Fibroblast of skin of right quadriceps (primary cell): Measurements from ENCODE around the gene TAS2R7.
"Not testable (repeated sequence)": the region's sequence is repeated elsewhere in the genome, so short reads cannot be mapped to it uniquely, and the experiment has no call there.

Experiments
- DNase-seq: peaks from one replicate; pipeline ENCODE4 v3.0.0-alpha.2; 2013

Gene TAS2R7

DNA sequence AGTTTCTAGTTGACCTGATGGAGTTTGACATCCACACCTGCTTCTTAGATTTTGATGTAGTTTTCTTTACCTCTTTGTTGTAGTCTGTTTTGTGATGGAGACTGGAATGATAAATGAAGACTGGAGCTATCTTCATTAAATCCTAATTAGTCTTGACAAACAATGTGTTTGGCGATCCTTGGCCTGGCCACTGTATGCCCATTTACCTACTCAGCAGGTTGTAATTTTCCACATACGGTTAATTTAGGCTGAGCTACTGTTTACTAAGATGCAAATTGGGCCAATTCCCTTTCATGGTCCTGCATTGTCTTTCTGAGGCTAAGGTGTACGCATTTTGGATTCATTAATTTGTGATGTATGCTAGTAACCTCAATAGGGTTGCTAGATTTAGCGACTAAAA, at the start of gene TAS2R7:
Gene TAS2R7, minus strand, starts transcription at position 41 of the 400 bp plus-strand sequence. CDS start 57 bp downstream, outside the sequence.
- DNase-seq, result no peak

DNA sequence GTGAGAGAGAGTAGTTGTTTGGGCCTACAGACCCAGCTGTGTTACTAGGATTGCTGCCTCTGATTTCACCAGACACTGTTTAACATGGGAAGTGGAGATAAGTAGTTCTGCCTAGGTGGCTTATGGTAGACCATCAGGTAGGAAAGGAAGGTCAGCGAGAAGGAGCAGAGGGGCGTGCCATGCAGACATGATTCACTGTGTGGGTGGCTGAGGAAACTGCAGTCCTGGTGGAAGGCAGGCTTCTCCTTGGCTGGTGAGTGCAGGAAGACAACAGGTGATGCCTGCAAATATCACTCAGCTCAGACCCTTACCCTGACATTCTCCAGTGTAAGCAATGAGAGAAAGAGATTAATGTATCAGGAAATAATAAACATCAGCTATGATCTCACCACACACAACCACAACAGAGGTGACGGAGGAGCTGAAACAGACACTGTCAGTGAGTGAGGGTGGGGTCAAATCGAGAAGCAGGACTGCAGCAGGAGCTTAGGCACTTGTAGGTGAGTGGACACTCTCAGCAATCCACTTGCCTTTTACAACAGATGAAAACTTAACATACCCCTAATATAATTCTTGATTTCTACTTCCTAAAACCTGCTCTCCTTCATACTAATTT, 48.9 kb upstream of the TAS2R7 start:
- no peak for DNase-seq

DNA sequence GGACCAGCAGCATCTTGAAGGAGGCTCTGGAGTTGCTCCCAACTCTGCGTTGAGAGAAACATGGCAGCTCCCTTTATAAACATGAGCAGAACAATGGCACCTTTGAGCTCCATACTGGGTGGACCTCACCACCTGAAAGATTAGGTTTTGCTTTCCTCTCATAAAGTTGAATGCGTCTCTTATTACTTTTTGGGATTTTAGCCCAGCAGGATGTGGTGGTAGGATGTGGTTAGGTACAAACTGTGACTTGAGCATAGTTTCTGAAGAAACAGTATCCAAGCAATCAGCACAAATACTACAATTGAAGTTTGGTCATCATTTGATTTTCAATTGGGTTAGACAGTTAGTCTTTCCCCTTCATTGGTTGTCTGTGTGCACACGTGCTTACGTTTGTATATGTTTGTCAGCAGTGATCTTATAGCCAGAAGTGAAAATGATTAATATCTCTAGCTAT, 47.0 kb upstream of the TAS2R7 start, which contains the start of gene PRR4:
Gene PRR4, minus strand, starts transcription at position 51 of the 454 bp plus-strand sequence. Its CDS starts 38 bp downstream, at position 13.
- no peak for DNase-seq

DNA sequence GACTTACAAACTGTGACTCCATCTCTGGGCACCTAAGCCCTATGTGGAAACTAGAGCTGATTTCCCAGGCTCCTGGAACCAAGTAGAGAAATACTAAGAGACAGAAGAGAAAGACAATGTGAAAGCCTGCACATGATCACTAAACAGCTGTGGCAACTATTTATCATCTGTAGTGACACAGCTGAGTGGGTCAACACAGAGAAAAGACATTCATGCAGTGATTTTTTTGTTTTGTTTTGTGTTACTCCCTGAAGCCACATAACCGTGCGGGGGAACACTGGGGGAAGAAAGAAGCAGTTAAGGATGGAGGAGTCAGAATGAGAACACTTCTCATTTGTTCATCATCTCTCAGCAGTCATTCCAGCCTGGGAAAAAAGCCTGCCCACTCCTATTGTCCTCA, 45.3 kb upstream of the TAS2R7 start:
- no peak for DNase-seq

GRCh38 chr12:10842862-10843261, 40.4 kb upstream of the TAS2R7 start:
- no peak for DNase-seq

GRCh38 chr12:10838461-10838860, 36.0 kb upstream of the TAS2R7 start:
- DNase-seq, result no peak

DNA sequence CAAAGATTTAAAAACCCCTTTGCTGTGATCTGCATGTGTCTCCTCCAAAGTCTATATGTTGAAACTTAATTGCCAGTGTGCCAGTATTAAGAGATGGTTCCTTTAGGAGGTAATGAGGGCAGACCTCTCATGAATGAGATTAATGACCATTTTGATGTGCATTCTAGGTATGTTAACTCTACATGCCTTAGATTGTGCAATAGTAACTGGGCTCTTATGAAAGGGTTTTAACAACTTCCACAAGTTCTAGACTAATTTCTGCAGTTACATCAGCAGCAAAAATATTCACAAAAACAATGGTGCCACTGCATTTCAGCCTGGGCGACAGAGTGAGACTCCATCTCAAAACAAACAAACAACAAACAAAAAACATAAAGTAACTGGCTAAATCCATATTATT, 27.6 kb upstream of the TAS2R7 start:
- peak; percentile 7 for DNase-seq

DNA sequence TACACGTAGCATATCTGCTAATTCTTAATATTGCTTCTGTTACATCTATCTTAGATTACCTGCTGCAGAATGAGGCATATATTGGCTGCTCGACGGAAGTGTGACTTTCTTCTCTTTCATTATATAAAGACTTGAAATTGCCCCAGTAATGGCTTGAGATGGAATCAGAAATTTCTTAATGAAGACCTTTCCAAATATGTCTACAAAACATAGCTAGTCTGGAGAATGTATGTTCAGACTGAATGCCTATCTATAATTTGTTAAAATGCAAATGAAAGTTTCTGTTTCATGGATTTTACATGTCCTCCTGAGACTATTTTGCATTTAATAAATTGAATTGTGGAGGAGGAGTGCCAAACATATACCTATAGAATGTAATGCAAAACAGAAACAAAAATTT, 23.8 kb upstream of the TAS2R7 start, which contains the start of gene TAS2R10:
Gene TAS2R10, minus strand, starts transcription at position 101 of the 400 bp plus-strand sequence. Its CDS starts 89 bp downstream, at position 12.
- no peak for DNase-seq

- DNase-seq, result no peak
Measured at GRCh38 chr12:10824957-10825356, 22.5 kb upstream of the TAS2R7 start.

GRCh38 chr12:10811883-10812536, 9.6 kb upstream of the TAS2R7 start:
- no peak for DNase-seq

DNA sequence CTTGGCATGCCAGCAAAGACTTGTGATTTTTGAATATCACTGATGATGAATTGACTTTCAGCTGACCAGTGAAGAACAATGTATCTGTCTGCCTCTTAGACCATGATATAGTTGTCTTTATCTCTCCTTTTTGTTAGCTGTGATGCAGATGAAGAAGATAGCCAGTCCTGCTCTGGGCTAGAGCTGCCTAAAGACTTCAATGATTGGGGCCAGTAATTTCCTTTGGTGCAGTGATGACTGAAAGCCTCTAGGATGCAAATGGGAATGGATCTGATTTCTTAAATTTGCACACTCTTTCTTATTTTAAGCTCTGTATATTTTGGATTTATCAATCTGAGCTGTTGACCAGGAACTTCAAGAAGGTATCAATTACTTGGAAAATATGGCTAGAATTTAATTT, 7.6 kb upstream of the TAS2R7 start, which contains the start of gene TAS2R9:
Gene TAS2R9, minus strand, starts transcription at position 101 of the 400 bp plus-strand sequence. Its CDS starts 93 bp downstream, at position 8.
- no peak for DNase-seq

- no peak for DNase-seq
Measured at GRCh38 chr12:10807186-10807585, 4.8 kb upstream of the TAS2R7 start, which contains the start of gene TAS2R8. TAS2R8 (minus strand) TSS chr12:10807286; CDS start chr12:10806980, 306 bp downstream.

GRCh38 chr12:10801741-10802140, 686 bp downstream of the TAS2R7 start:
- no peak for DNase-seq

DNA sequence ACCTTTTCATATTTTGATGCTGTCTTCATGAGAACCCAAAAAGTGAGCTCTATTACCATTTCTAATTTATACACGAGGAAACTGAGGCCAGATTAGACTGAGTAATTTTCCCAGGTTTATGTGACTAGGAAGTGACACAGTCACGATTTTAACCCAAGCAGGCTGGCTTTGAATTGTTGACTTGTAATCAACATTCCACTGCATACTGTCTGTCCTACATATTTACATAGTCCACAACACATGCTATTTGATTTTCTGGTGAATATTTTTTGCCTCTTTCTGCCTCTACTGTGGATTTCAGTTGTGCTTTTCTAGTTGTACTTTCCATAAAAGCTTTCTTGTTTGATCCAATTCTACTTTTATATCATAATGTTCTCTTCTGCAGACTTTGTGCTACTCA, 8.2 kb downstream of the TAS2R7 start:
- DNase-seq, result no peak

DNA sequence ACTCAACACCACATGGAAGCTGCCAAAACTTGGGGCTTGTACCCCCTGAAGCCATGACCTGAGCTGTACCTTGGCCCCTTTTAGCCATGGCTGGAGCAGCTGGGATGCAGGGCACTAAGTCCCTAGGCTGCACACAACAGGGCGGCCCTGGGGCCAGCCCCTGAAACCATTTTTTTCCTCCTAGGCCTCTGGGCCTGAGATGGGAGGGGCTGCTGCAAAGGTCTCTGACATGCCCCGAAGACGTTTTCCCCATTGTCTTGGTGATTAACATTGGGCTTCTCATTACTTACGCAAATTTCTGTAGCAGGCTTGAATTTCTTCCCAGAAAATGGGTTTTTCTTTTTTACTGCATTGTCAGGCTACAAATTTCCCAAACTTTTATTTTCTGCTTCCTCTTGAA, 10.7 kb downstream of the TAS2R7 start:
- DNase-seq, result not testable (repeated sequence)

GRCh38 chr12:10783252-10783651, 19.2 kb downstream of the TAS2R7 start:
- no peak for DNase-seq

- no peak for DNase-seq
Measured at GRCh38 chr12:10779103-10779502, 23.3 kb downstream of the TAS2R7 start.

DNA sequence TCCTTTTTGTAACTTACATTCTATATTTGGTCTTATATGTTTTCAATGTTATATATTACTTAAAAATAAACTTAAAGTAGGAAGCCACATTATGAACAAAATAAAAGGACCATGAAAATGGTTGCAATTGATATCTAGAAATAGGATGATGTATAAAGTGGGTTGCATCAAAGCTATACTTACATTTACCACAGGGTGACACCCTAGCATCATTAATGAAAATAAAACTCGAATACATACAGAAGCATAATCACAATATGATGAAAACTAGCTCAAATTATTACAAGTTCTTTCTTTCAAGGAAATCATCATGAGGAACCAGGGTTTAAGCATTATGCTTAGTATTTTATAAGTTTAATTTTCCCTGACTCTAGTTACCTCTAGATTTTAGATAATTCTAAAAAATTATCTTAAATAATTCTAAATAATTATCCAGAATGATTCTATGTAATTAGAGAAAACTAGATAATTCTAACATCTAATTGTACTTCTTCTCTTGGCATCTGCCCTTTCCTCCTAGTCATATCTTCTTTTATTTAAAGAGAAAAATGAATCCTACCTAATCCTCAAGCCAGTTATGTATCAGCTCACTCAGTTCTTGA, 31.2 kb downstream of the TAS2R7 start:
- DNase-seq, result peak; percentile 25

GRCh38 chr12:10759657-10760056, 42.8 kb downstream of the TAS2R7 start:
- no peak for DNase-seq

DNA sequence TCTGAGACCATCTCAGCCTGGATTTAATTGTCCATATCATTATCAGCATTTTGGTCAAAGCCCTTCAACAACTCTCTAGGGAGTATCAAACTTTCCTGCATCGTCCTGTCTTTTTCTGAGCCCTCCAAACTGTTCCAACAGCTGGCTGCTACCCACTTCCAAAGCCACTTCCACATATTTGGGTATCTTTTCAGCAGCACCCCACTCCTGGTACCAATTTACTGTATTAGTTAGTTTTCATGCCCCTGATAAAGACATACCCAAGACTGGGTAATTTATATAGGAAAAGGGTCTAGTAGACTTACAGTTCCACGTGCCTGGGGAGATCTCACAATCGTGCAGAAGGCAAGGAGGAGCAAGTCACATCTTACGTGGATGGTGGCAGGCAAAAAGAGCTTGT, 46.2 kb downstream of the TAS2R7 start:
- DNase-seq, result no peak

GRCh38 chr12:10753059-10753458, 49.4 kb downstream of the TAS2R7 start:
- peak; percentile 50 for DNase-seq
